Stimulated activated CD4-positive, alpha-beta T cell treated with anti-CD3 and anti-CD28 coated beads, TNF-alpha, amount 100 ng/mL, for 1 hour (primary cell): ENCODE measurements around the gene GRAMD1A.
"Not testable (repeated sequence)": the region's sequence is repeated elsewhere in the genome, so short reads cannot be mapped to it uniquely, and the experiment has no call there.

Experiments
- DNase-seq, 3 donors: peaks; one replicate each; pipeline ENCODE4 v3.0.0-alpha.2; 2020; ENCODE audit warnings: low read depth in 3 of 3, low spot score in 1 of 3

The GRAMD1A gene

DNA sequence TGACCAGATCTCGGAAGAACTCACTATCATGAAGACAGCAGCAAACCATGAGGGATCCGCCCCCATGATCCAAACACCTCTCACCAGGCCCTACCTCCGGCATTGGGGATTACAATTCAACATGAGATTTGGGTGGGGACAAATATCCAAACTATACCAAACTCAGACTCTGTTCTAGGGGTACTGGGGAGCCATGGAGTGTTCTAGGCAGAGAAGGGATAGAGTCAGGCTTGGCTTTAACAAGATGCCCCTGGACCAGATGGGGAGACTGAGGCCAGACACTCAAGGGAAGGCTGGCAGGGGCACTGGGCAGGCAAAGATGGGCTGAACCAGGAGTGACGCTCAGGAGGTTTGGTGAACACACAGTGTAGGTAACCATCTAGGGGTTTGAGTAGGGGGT, 18.3 kb downstream of the GRAMD1A start:
- no peak for DNase-seq

DNA sequence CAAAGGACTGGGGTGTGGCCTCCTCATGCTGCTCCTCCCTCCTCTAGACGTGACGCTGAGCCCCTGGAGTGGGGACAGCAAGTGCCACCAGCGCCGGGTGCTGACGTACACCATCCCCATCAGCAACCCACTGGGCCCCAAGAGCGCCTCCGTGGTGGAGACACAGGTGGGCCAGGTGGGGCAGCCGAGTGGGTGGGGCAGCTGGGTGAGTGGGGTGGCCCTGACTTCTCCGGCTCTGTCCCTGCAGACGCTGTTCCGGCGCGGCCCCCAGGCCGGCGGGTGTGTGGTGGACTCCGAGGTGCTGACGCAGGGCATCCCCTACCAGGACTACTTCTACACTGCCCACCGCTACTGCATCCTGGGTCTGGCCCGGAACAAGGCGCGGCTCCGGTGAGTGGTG, 19.0 kb downstream of the GRAMD1A start:
- no peak for DNase-seq

DNA sequence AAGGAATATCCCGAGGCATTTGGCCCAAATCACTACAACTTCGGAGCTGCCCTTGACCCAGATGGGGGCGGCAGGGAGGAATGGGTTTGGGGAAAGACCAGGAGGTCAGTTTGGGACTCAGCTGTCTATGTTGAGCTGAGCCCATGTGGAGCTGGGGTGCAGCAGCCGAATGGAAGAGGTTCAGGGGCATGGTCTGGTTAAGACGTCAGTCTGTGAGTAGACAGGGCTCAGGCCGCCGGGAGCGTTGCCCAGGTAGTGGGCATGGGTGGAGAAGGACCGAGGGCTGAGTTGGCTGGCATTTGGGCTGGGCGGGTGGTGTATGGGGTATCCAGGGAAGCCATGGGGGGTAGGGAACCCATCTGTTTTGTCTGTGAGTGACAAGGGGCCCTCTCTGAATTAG, 20.9 kb downstream of the GRAMD1A start:
- no peak for DNase-seq

DNA sequence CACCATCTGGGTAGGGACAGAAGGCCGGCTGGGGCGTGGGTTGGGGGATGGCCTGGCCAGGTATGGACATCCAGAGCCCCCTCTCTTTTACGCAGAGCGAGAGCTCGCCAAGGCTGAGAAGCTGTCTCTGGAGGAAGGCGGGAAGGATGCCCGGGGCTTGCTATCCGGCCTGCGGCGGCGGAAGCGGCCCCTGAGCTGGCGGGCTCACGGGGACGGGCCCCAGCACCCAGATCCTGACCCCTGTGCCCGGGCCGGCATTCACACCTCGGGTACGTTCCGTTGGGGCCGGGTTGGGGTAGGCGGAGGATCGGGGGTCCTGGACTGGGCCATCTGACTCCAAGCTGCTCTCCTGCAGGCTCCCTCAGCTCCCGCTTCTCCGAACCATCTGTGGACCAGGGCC, 21.5 kb downstream of the GRAMD1A start:
- no peak for DNase-seq

DNA sequence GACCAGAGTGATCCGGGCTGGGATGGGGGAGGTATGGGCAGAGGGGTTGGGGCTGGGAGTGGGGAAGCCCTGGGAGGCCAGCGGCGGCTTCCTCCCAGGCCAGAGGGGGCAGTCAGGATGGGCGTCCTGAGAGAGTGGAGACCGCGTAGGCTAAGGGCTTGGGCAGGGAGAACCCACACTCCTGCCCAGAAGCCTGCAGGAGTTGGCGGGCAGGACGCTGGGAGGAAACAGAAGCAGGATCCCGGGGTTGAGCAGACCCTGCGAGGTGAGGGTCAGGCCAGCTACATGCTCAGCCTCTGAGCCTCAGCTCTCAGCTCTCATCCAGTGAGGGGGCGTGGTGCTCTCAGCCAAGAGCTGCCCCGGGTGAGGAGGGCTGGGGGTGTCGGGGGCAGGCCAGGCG, 22.3 kb downstream of the GRAMD1A start:
- DNase-seq: no peak

DNA sequence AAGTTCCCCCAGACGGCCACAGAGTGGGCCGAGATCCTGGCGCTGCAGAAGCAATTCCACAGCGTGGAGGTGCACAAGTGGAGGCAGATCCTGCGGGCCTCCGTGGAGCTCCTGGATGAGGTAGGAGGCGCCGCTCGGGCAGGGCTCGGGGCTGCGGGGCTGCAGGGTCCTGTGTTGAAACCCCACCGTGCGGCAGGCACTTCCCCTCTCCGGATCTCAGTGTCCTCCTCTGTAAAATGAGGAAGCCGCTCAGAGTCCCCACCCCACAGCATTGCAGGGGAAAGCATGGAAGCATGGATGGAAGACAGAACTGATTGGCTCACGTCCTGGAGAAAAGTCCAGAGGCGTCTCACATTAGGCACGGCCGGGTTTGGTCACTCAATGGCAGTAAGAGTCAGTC, 23.3 kb downstream of the GRAMD1A start:
- no peak for DNase-seq

DNA sequence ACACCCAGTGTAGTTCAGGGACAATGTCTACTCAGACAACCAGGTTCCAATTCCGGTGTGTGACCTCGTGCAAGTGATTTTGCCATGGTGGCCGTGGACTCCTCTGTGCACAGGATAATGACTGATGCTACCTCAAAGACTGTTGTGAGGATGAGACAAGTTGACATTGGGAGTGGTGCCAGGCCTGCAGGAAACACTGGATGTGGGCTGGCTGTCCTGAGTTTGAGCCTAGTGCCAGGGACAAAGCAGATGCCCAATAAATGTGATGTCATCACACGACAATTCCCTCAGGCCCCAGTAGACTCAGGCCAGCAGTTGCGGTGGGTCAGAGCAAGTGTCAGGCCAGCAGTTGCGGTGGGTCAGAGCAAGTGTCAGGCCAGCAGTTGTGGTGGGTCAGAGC, 24.0 kb downstream of the GRAMD1A start:
- DNase-seq: no peak

DNA sequence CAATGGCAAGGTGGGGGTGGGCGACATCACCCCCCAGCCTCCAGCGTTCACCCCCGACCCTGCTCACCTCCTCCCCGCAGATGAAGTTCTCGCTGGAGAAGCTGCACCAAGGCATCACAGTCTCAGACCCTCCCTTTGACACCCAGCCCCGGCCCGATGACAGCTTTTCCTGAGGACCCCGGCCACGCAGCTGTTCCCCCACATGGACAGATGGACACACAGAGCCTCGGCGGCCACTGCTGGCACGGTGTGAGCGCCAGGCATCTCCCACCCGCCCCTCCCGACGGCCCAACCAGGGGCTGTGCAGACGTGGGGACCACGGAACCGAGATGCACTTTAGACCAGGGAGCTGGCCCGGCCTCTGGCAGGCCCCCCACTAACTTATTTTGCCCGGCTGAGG, 25.8 kb downstream of the GRAMD1A start:
- no peak for DNase-seq

DNA sequence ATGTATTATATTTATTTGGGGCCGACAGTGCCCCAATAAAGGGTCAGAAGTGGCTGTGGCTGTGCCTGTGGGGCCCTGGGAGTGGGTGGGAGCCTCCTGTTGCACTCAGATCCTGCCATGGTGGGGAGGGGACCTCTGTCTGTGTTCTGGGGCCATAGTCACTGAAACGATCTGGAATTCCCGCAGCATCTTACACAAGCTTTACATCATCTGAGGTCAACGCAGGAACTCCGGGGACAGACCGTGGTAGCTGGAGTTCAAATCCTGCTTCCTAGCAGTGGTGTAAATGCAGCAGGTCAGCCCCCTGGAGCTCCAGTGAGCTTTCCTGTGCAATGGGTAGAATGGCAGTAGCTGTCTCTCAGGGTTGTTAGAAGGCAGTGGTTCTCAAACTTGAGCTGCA, 26.3 kb downstream of the GRAMD1A start:
- no peak for DNase-seq

DNA sequence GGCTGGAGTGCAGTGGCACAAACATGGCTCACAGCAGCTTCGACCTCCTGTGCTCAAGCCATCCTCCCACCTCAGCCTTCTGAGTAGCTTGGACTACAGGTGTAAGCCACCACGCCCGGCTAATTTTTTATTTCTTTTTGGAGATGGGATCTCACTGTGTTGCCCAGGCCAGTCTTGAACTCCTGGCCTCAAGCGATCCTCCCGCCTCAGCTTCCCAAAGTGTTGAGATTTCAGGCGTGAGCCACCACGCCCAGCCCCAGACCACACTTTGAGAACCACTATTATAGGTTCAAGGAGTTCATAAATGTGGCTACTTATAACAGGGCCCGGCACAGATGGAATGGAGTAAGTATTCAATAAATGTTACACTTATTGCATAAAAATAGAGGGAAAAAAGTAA, 26.9 kb downstream of the GRAMD1A start:
- no peak for DNase-seq

DNA sequence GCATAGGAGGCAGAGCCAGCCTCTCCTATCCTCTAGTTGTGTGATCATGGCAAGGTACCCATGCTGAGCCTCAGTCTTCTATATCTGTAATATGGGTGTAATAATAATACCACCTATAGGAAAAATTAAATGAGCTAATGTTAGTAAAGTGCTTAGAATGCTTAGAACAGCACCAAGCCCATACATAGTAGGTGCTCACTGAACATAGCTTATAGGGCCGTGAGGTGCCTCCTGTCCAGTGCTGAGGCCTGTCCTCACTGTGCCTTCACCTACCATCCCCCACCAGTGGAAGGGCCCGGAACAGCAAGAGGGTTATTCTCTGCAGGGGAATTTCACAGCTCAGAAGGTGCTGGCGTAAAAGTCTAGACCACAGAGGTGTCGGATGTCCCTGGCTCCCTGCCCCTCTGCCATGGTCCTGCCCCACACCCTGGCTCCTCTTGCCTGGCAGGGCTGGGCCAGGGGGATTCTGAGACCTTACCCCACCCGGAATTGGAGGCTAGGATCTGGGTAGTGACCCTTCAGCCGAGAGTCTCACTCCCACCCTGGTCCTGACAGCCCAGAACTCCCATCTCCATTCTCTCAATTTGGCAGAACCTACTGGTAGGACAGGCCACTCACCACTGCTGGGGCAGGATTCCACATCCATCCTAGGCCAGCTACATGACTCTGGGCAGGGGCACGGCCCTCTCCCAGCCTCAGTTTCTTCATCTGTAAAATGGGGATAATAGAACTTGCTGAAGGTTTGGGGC, 27.9 kb downstream of the GRAMD1A start:
- DNase-seq: no peak

DNA sequence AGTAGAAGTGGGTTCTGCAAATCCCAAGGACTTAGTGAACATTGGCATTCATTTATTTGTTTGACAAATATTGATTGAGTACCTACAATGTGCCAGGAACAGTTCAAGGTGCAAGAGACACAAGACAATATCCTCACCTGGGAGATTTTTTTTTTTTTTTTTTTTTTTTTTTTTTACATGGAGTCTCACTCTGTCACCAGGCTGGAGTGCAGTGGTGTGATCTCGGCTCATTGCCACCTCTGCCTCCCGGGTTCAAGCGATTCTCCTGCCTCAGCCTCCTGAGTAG, 28.4 kb downstream of the GRAMD1A start:
- DNase-seq: not testable (repeated sequence)

DNA sequence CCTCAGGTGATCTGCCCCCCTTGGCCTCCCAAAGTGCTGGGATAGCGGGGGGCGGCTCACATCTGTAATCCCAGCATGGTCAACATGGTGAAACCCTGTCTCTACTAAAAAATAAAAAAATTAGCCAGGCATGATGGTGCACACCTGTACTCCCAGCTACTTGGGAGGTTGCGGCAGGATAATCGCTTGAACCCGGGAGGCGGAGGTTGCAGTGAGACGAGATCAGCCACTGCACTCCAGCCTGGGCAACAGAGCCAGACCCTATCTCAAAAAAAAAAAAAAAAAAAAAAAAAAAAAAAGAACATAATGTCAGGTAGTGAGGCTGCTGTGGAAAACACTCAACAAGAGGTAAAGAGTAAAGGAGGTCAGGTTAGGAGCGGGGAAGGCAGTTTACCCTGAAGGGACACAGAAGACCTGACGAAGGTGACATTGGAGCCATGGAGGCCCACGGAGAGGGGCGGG, 29.2 kb downstream of the GRAMD1A start:
- DNase-seq: not testable (repeated sequence)

DNA sequence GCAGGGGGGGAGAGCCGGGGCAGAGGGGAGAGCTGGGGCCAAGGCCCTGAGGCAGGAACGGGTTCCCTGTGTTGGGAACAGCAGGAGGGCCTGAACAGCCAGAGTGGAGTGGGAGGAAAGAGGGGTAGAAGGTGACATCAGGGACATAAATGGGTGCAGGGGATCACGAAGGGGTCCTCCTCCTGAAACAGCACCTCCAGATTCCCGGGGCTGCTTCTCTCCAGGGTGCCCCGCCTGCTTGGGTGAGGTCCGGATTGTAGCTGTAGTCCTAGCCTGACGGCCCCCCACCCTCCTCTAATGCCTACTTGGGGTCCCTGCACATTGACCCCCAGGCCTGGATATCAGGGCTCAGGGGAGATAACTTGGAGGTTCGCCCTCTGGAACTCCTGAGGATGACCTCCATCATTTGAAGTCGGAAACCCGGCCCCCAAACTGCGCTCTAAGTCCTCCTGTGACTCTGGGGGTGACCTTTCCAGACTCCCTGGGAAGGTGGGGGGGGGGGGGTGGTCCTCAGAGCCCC, 29.7 kb downstream of the GRAMD1A start:
- DNase-seq: no peak

DNA sequence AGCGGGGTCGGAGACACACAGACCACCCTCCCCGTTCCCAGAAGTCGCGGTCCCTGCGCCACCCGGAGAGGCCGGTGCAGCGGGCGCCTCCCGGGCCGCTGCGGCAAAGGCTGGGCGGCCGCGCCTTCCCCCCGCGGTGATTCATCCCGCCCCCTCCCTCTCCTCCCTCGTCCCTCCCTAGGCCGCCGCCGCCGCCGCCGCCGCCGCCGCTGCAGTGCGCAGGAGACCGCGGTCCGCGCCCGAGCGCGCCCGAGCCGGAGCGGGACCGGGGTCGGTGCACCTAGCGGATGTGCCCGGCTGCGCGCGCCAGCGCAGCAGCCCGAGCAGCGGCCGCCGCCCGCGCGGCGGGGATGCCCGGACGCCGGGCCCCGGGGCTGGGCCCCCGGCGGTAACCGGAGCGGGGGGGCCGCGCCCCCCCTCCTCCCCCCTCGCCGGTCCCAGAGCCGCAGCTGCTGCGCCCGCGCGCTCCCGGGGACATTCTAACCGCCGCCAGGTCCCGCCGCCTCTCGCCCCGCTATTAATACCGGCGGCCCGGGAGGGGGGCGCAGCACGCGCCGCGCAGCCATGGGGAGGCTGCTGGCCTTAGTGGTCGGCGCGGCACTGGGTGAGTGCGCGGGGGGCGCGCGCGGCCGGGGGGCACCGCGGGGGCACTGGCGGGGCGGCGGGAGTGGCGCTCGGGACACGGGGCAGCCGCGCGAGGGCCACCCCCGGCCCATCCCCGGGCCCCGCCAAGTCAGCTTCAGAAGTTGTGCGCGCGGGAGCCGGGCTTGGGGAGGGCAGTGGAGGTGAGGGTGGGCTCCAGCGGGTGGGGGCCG, 30.3 kb downstream of the GRAMD1A start, which contains the start of gene SCN1B:
TSS of gene SCN1B (plus strand) at position 214 of the 815 bp plus-strand sequence. CDS start at position 565, 351 bp downstream.
- DNase-seq: peak in 2 of 3 donors; percentile 41 to 54

DNA sequence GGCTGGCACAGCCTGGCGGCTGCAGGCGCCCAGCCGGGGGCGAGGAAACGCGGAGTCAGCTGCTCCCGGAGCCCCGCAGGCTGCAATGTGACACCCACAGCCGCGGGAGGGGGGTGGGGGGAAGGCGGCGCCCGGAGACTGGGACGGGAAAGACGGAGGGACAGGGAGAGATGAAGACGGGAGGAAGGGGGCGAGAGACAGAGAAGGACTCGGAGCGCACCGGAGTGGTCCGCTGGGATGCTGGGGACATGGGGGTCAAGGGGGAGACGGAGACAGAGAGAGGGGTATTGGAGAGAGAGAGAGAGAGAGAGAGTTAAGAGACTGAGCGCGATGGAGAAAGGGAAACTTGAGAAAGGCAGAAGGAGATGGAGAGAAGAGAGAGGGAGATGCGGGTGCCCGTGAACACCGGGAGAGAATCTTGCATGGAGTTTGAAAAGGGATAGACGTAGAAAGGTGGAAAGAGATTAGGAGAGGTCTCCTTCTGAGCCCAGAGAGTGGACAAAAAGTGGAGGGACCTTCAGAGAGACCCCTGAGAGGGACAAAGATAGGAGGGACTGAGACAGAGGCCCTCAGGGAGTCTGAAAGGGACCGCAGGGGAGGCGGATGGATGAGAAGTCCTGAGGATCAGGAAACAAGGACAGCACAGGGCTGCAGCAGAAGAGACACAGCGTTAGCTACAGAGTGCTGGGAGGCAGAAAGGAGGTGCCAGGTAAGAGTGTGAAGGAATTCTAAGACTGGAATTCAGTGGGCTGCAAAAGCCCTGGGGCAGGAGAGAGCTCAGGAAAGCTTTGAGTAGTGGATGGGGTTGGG, 31.2 kb downstream of the GRAMD1A start:
- no peak for DNase-seq

DNA sequence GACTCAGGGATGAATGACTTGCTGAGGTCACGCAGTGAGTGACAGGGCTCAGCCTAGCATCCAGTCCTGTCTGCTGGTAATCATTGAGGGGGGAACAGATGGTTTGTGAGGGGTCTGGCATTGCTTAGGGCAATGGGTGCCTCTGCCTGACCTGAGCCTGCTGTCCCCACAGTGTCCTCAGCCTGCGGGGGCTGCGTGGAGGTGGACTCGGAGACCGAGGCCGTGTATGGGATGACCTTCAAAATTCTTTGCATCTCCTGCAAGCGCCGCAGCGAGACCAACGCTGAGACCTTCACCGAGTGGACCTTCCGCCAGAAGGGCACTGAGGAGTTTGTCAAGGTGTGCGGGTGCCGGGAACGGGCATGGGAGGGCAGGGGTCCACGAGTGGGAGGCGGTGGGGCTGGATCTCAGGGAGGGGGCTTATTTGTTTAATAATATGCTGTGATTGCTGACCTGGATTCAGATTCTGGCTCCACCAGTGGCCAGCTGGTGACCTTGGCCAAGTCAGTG, 32.3 kb downstream of the GRAMD1A start:
- no peak for DNase-seq

DNA sequence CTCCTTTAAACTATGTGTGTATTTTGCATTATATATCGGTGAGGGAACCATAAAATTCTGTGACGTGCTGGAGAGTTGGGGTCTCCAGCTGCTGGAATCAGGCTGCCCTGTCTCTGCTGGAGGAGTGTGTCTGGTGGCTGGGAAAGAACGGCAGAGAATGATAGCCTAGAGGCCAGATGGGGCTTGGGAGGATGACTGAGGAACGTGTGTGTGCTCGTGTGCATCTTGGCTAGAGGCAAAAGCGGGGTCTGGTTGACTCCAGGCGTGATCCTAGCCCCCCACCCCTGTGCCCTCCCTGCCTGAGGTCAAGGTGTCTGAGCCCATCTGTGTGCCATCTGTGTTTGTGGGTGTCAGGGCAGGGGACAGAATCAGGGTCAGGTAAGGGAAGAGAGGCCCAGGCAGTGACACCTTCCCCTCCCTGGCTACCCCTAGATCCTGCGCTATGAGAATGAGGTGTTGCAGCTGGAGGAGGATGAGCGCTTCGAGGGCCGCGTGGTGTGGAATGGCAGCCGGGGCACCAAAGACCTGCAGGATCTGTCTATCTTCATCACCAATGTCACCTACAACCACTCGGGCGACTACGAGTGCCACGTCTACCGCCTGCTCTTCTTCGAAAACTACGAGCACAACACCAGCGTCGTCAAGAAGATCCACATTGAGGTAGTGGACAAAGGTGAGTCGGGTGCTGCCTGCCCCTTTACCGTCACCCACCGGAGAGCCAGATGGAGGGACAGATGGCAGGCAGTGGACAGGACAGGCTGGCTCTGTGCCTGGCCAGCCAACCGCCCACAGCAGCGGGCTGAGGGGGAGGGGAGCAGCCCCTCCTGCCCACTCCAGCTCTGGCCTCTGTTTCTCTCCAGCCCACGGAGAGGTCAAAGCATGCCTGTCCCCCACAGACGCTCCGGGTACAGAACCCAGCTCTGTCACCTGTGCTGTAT, 33.2 kb downstream of the GRAMD1A start:
- DNase-seq: no peak

DNA sequence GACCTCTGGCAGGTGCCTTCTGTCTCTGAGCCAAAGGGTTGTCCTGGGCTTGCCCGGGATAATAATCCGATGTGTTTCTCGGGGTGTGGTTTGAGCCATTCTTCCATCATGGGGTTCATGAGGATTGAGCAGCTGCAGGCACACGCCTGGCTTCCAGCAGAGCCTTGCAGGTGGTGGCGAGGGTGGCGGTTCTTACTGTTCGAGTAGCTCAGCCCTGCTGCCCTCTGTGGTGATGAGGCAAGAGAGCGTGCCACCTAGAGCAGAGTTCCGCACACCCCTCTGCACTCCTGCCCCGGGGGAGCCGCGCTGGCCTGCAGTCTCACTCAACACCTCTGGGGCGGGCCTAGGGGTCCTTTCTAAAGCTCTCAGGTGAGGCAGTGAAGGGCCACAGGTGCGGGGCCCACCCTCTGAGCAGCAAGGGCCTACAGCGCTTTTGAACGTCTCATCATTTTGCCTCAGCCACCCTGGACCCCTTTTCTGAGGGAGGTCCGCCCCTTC, 33.9 kb downstream of the GRAMD1A start:
- DNase-seq: no peak
